Activated T-helper 1 cell treated with anti-CD3 and anti-CD28 coated beads, Interleukin-2, amount 50 U/mL, for 16 hours (primary cell): Measurements from ENCODE around the gene LPAR3.
"Not testable (repeated sequence)": the region's sequence is repeated elsewhere in the genome, so short reads cannot be mapped to it uniquely, and the experiment has no call there.

Experiments used
- DNase-seq, 2 donors: peaks; one replicate each; pipeline ENCODE4 v3.0.0-alpha.2; 2020; ENCODE audit warnings: low read depth in 1 of 2, low spot score in 1 of 2

The LPAR3 gene

GRCh38 chr1:84892705-84893618 is at the start of gene LPAR3:
LPAR3 (minus strand) TSS chr1:84893206; CDS start chr1:84866120, 27,086 bp downstream.
- no peak for DNase-seq

- no peak for DNase-seq
Observed at GRCh38 chr1:84941843-84942242, 48.8 kb upstream of the LPAR3 start.

- no peak for DNase-seq
Observed at GRCh38 chr1:84940481-84940880, 47.5 kb upstream of the LPAR3 start.

- no peak for DNase-seq
Observed at GRCh38 chr1:84939761-84940160, 46.8 kb upstream of the LPAR3 start.

GRCh38 chr1:84939151-84939550 is 46.1 kb upstream of the LPAR3 start:
- no peak for DNase-seq

- DNase-seq, result no peak
Observed at GRCh38 chr1:84936116-84936810, 43.3 kb upstream of the LPAR3 start.

- DNase-seq, result no peak
Observed at GRCh38 chr1:84933011-84933611, 40.1 kb upstream of the LPAR3 start.

GRCh38 chr1:84930831-84931230 is 37.8 kb upstream of the LPAR3 start:
- DNase-seq, result no peak

GRCh38 chr1:84930329-84930728 is 37.3 kb upstream of the LPAR3 start:
- DNase-seq, result no peak

- no peak for DNase-seq
Observed at GRCh38 chr1:84929581-84929980, 36.6 kb upstream of the LPAR3 start.

- DNase-seq, result no peak
Observed at GRCh38 chr1:84928979-84929378, 36.0 kb upstream of the LPAR3 start.

GRCh38 chr1:84923317-84923716 is 30.3 kb upstream of the LPAR3 start:
- DNase-seq, result no peak

- no peak for DNase-seq
Observed at GRCh38 chr1:84920159-84920558, 27.2 kb upstream of the LPAR3 start.

GRCh38 chr1:84919461-84919970 is 26.5 kb upstream of the LPAR3 start:
- no peak for DNase-seq

- no peak for DNase-seq
Observed at GRCh38 chr1:84918726-84919336, 25.8 kb upstream of the LPAR3 start.

- DNase-seq, result no peak
Observed at GRCh38 chr1:84916897-84917296, 23.9 kb upstream of the LPAR3 start.

- DNase-seq, result no peak
Observed at GRCh38 chr1:84913555-84913892, 20.5 kb upstream of the LPAR3 start.

- DNase-seq, result no peak
Observed at GRCh38 chr1:84912726-84913554, 19.9 kb upstream of the LPAR3 start.

GRCh38 chr1:84908746-84909464 is 15.9 kb upstream of the LPAR3 start:
- not testable (repeated sequence) for DNase-seq
